Measurements from ENCODE around the gene CIDEB. TPM values are rescaled to one million over a fixed set of nuclear protein-coding genes. Genes with fewer than 3 reads are reported as not detected.
A peak's percentile ranks its signal among the peaks of the same experiment; 100 is the strongest.

Gene CIDEB
- total and polyA plus RNA-seq, 10 of the 15 experiments (the other 5 are each of a cell fraction or from before 2014, with no cell fraction given), result 0.34 to 6.3 (median 3.2) TPM

- no peak for TF ChIP-seq PRDM15 (CRISPR knock-in tag; IDR thresholded peaks at IDR 0.05)
- TF ChIP-seq ESRRA (IDR thresholded peaks at IDR 0.05; ENCODE audit: low read length), result no peak
- TF ChIP-seq REST (IDR thresholded peaks at IDR 0.05; ENCODE audit: low read depth, low read length), result 0 out of 2 replicates have a peak, but pooled peaks have one; percentile 30
- TF ChIP-seq BACH1 (IDR thresholded peaks at IDR 0.05; ENCODE audit: borderline replicate concordance), result peak; percentile 78
- peak; percentile 72; the same call in 1 of the 2 replicates for TF ChIP-seq SIN3A (IDR thresholded peaks at IDR 0.05; ENCODE audit: low read depth, low read length)
- TF ChIP-seq SUZ12 (IDR thresholded peaks at IDR 0.05; ENCODE audit: unreplicated experiment), result no peak
- TF ChIP-seq TAF1 (IDR thresholded peaks at IDR 0.05; ENCODE audit: borderline replicate concordance, low read depth, low read length), result 0 out of 2 replicates have a peak, but pooled peaks have one; percentile 81
- TF ChIP-seq SMAD5 (IDR thresholded peaks at IDR 0.05; ENCODE audit: low read depth), result peak; percentile 69; the same call in 1 of the 2 replicates
- peak; percentile 91; the same call in 1 of the 2 replicates for TF ChIP-seq RB1 (IDR thresholded peaks at IDR 0.05; ENCODE audit: borderline replicate concordance)
- TF ChIP-seq ZNF274 (IDR thresholded peaks at IDR 0.05; ENCODE audit: insufficient read depth, insufficient read length), result no peak
- TF ChIP-seq EP300 (IDR thresholded peaks at IDR 0.05; ENCODE audit: borderline replicate concordance in 1 of 2, control insufficient read depth in 1 of 2, low read depth in 2 of 2, low read length in 2 of 2), result no peak
- no peak for TF ChIP-seq KAT2A (conservative IDR thresholded peaks at IDR 0.05; ENCODE audit: control insufficient read depth, low read depth, low read length)
- peak; percentile 10; the same call in 1 of the 2 replicates for TF ChIP-seq PAX5 (IDR thresholded peaks at IDR 0.05; ENCODE audit: borderline replicate concordance, low read depth, low read length)
- peak; percentile 93 for TF ChIP-seq POLR2A (IDR thresholded peaks at IDR 0.05; ENCODE audit: low read depth, low read length)
- 0 out of 4 replicates have a peak, but pooled peaks of 1 of the 2 experiments have one; percentile 1 for TF ChIP-seq SRF (IDR thresholded peaks at IDR 0.05; ENCODE audit: low read depth in 2 of 2, low read length in 2 of 2)
- TF ChIP-seq, protein P1, sequence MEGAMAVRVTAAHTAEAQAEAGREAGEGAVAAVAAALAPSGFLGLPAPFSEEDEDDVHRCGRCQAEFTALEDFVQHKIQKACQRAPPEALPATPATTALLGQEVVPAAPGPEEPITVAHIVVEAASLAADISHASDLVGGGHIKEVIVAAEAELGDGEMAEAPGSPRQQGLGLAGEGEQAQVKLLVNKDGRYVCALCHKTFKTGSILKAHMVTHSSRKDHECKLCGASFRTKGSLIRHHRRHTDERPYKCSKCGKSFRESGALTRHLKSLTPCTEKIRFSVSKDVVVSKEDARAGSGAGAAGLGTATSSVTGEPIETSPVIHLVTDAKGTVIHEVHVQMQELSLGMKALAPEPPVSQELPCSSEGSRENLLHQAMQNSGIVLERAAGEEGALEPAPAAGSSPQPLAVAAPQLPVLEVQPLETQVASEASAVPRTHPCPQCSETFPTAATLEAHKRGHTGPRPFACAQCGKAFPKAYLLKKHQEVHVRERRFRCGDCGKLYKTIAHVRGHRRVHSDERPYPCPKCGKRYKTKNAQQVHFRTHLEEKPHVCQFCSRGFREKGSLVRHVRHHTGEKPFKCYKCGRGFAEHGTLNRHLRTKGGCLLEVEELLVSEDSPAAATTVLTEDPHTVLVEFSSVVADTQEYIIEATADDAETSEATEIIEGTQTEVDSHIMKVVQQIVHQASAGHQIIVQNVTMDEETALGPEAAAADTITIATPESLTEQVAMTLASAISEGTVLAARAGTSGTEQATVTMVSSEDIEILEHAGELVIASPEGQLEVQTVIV (IDR thresholded peaks at IDR 0.05; ENCODE audit: borderline replicate concordance, partially characterized antibody), result no peak
- TF ChIP-seq HDAC6 (IDR thresholded peaks at IDR 0.05; ENCODE audit: unreplicated experiment), result peak; percentile 40
- peak; percentile 87 for TF ChIP-seq POLR2AphosphoS5 (IDR thresholded peaks at IDR 0.05; ENCODE audit: low read length)
- peak; percentile 68; the same call in 1 of the 2 replicates for TF ChIP-seq RUNX3 (IDR thresholded peaks at IDR 0.05; ENCODE audit: low read length)
Measured at GRCh38 chr14:24271134-24271833, 36.5 kb downstream of the CIDEB start, which contains the start of gene RABGGTA (continued).
